Psoas muscle (tissue), 8 donors: ENCODE data around the gene AGPAT4. TPM values are rescaled to one million over a fixed set of nuclear protein-coding genes. Genes with fewer than 3 reads are reported as not detected.

Experiments
- ATAC-seq, 4 donors: fragments of 200-7000 bp; cut with Tn5 transposase; one replicate each; pipeline ENCODE4 v1.9.1; 2020; ENCODE audit warnings: moderate library complexity in 3 of 4, mild to moderate bottlenecking in 2 of 4
- DNase-seq, 2 donors: peaks; one replicate each; pipeline ENCODE4 v3.0.0-alpha.2; 2020
- H3K27ac ChIP-seq: fragments of 200-600 bp; one replicate; pipeline ENCODE4 v1.8.0; 2022
- H3K27me3 ChIP-seq, 3 donors: fragments of 200-600 bp in 1 of 3; one replicate each; pipeline versions ENCODE4 v1.6.1 to v1.8.0; 2013 to 2022; ENCODE audit warnings: low read length in 2 of 3, mild to moderate bottlenecking in 2 of 3, moderate library complexity in 1 of 3; ENCODE audit not compliant: insufficient read depth in 3 of 3
- H3K36me3 ChIP-seq, 2 donors: fragments of 200-600 bp in 1 of 2; one replicate each; pipeline versions ENCODE4 v1.6.1 to v1.8.0; 2013 to 2022; ENCODE audit warnings: low read depth in 1 of 2, mild to moderate bottlenecking in 1 of 2, moderate library complexity in 1 of 2; ENCODE audit not compliant: insufficient read depth in 1 of 2
- H3K4me1 ChIP-seq: fragments of 200-600 bp; one replicate; pipeline ENCODE4 v1.8.0; 2022
- H3K4me3 ChIP-seq: fragments of 200-600 bp; one replicate; pipeline ENCODE4 v1.8.0; 2022; ENCODE audit warnings: mild to moderate bottlenecking
- H3K9me3 ChIP-seq: fragments of 200-600 bp; one replicate; pipeline ENCODE4 v1.8.0; 2022
- CTCF ChIP-seq: fragments of 200-600 bp; IDR thresholded peaks from one replicate; pipeline ENCODE4 v1.8.0; 2022; ENCODE audit warnings: antibody characterized with exemption
- WGBS, 3 donors: extraction: QIAGEN DNeasy Blood & Tissue Kit; methylation state at CpG; one replicate each; pipeline versions ENCODE4 v1.1.6 to v1.1.7; 2013; 5-methylcytosine and 5-hydroxymethylcytosine counted together
- intact Hi-C, 2 donors: fragments of 100-400 bp; cut with DNase I; formaldehyde crosslinking; loops; one replicate each; pipeline versions ENCODE4 v1.11.0 to v1.14.2; 2022
- polyA plus RNA-seq, 3 donors: library from polyadenylated mRNA; stranded (reverse); fragments of 200-250 nt; gene quantifications; one replicate each; pipeline ENCODE4 v1.2.3, GENCODE V29; 2013
- total RNA-seq, 4 donors: library from RNA; stranded (reverse); fragmentation: NEBNext Ultra II Directional in 2 of 4; extraction: Animal tissue kit (Norgen Biotek cat#: 25700) in 2 of 4; gene quantifications; one replicate each; pipeline versions ENCODE4 v1.2.1 to v1.2.4, GENCODE V29; 2021 to 2023
- donor health status: healthy with polysubstance abuse.
- donor health status: DM: no; HTN: no; CAD: no; lungs with moderate emphysema.
- donor health status: Bipolar disorder and iron deficiency.
- donor health status: healthy.
- donor health status: DM: yes; HTN: yes; CAD: no.
- donor health status: DM: no; HTN: no; CAD: no.
- donor health status: DM: no; HTN: no; CAD: no.
- donor health status: DM: yes; HTN: yes; CAD: no.

AGPAT4 gene
- total and polyA plus RNA-seq, 7 donors = 0.18 to 1.7 (median 0.59) TPM

- Histone ChIP-seq H3K4me3 (no peak overlapping the region), H3K36me3 (peaks cover 0 to 48% of the 10 kb centered on the region in 2 donors), H3K4me1 (no peaks in the 10 kb centered on the region), H3K27ac (no peak overlapping the region), H3K27me3 (no peaks in the 10 kb centered on the region), H3K9me3 (no peaks in the 10 kb centered on the region)
- no peak for DNase-seq
- TF ChIP-seq CTCF = no peak
- intact Hi-C loops = no loop called here
- 90 to 99% (median 94%) methylated on average over 3 of the region's 3 CpGs for WGBS, 3 donors
- ATAC-seq = no peak
These were observed 142.7 kb downstream of the AGPAT4 start for GRCh38 chr6:161130967-161131766.

- H3K36me3 ChIP-seq = peaks cover 0 to 41% of the 10 kb centered on the region in 2 donors
- no peak overlapping the region for H3K4me3 ChIP-seq
- intact Hi-C loops = no loop called here
- no peaks in the 10 kb centered on the region for H3K27me3 ChIP-seq
- no peak overlapping the region for H3K27ac ChIP-seq
- H3K4me1 ChIP-seq = no peaks in the 10 kb centered on the region
- TF ChIP-seq CTCF = no peak
- DNase-seq (no peak), ATAC-seq (no peak)
- H3K9me3 ChIP-seq = no peaks in the 10 kb centered on the region
- WGBS, 3 donors = 86 to 88% (median 87%) methylated on average over 7 of the region's 7 CpGs
These were observed 143.3 kb downstream of the AGPAT4 start for GRCh38 chr6:161130541-161130940.

- peaks cover 3% of the 10 kb centered on the region for H3K9me3 ChIP-seq
- peaks cover 0 to 28% of the 10 kb centered on the region in 2 donors for H3K36me3 ChIP-seq
- DNase-seq = no peak
- ATAC-seq = no peak
- no peaks in the 10 kb centered on the region for H3K27me3 ChIP-seq
- no peaks in the 10 kb centered on the region for H3K4me1 ChIP-seq
- no peak for TF ChIP-seq CTCF
- H3K27ac ChIP-seq = no peak overlapping the region
- 87 to 94% (median 93%) methylated on average over 12 of the region's 12 CpGs for WGBS, 3 donors
- no peak overlapping the region for H3K4me3 ChIP-seq
- intact Hi-C loops = no loop called here
These were observed 145.1 kb downstream of the AGPAT4 start for GRCh38 chr6:161128680-161129196.

- no peaks in the 10 kb centered on the region for H3K4me1 ChIP-seq
- H3K4me3 ChIP-seq = no peak overlapping the region
- no peak overlapping the region for H3K27ac ChIP-seq
- ATAC-seq (no peak), DNase-seq (no peak)
- peaks cover 0 to 27% of the 10 kb centered on the region in 2 donors for H3K36me3 ChIP-seq
- 94 to 98% (median 97%) methylated on average over 2 of the region's 2 CpGs for WGBS, 3 donors
- intact Hi-C loops = no loop called here
- H3K27me3 ChIP-seq = no peaks in the 10 kb centered on the region
- no peak for TF ChIP-seq CTCF
- peaks cover 8% of the 10 kb centered on the region for H3K9me3 ChIP-seq
These were observed 145.6 kb downstream of the AGPAT4 start for GRCh38 chr6:161128230-161128629.
